Uterus (tissue), 4 donors: Measurements from ENCODE around the gene CHCHD2. TPM values are rescaled to one million over a fixed set of nuclear protein-coding genes. Genes with fewer than 3 reads are reported as not detected.
"Not testable (repeated sequence)": the region's sequence is repeated elsewhere in the genome, so short reads cannot be mapped to it uniquely, and the experiment has no call there.

ENCODE experiments used
- DNase-seq, 2 donors: peaks; one replicate each; pipeline ENCODE4 v3.0.0-alpha.2; 2019 to 2020
- H3K27ac ChIP-seq, 2 donors: fragments of 200-600 bp; sonication (generic); 1 replicate in 1 of 2; 2 replicates in 1 of 2; pipeline ENCODE4 v1.5.1; 2016 to 2018
- H3K27me3 ChIP-seq, 2 donors: fragments of 200-600 bp; sonication (generic); one replicate each; pipeline ENCODE4 v1.5.1; 2018 to 2019; ENCODE audit warnings: control low read depth in 1 of 2
- H3K36me3 ChIP-seq, 2 donors: fragments of 200-600 bp; sonication (generic); one replicate each; pipeline ENCODE4 v1.5.1; 2019; ENCODE audit warnings: control low read depth in 1 of 2
- H3K4me1 ChIP-seq, 2 donors: fragments of 200-600 bp; sonication (generic); one replicate each; pipeline ENCODE4 v1.5.1; 2018 to 2019; ENCODE audit warnings: control low read depth in 1 of 2
- H3K4me3 ChIP-seq, 2 donors: fragments of 200-600 bp; sonication (generic); 1 replicate in 1 of 2; 2 replicates in 1 of 2; pipeline ENCODE4 v1.5.1; 2018 to 2019; ENCODE audit warnings: mild to moderate bottlenecking in 1 of 2
- H3K9me3 ChIP-seq, 2 donors: fragments of 200-600 bp; sonication (generic); one replicate each; pipeline ENCODE4 v1.5.1; 2019; ENCODE audit warnings: control low read depth in 1 of 2
- POLR2A ChIP-seq, 2 donors: fragments of 450-650 bp; IDR thresholded peaks; one replicate each; pipeline ENCODE4 v1.6.1; 2016; ENCODE audit warnings: antibody characterized with exemption in 2 of 2, mild to moderate bottlenecking in 1 of 2, moderate library complexity in 1 of 2
- intact Hi-C: fragments of 100-400 bp; cut with DNase I; formaldehyde crosslinking; loops from one replicate; pipeline ENCODE4 v1.15.1; 2023; ENCODE audit warnings: low total_unique reads
- total RNA-seq, 4 donors: library from RNA; depleted of rRNA in 3 of 4; stranded (reverse); fragments of >200 nt in 3 of 4; gene quantifications; one replicate each; pipeline versions ENCODE4 v1.1.0 to v1.2.4, GENCODE V29; 2014 to 2023
- TF ChIP-seq, protein P1 (sequence below), 4 experiments: fragments of 200-600 bp in 2 of 4; fragments of 450-650 bp in 2 of 4; sonication (generic) in 2 of 4; IDR thresholded peaks; one replicate each; pipeline ENCODE4 v1.5.1; 2016 to 2019; ENCODE audit warnings: antibody characterized with exemption in 4 of 4, mild to moderate bottlenecking in 2 of 4, moderate library complexity in 1 of 4
- donor health status: DM: yes; HTN: yes; CAD: no.

CHCHD2 gene
- total RNA-seq, 4 donors from 2014 or later: 193 to 900 (median 353) TPM

DNA sequence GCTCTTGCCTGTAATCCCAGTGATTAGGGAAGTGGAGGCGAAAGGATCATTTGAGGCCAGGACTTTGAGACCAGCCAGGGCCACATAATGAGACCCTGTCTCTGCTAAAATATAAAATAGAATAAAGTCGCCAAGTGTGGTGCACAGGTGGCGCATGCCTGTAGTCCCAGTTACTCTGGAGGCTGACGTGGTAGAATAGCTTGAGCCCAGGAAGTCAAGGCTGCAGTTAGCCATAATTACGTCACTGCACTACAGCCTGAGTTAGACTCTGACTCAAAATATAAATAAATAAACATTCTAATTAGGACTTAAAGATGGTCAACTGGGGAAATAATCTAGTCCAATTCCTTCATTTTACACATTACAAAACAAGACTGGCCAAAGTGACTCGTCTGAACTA is 768 bp downstream of the CHCHD2 start:
- intact Hi-C loops: no loop called here
- DNase-seq: no peak
- H3K27ac ChIP-seq: peak overlapping the region; percentile 85 to 91

DNA sequence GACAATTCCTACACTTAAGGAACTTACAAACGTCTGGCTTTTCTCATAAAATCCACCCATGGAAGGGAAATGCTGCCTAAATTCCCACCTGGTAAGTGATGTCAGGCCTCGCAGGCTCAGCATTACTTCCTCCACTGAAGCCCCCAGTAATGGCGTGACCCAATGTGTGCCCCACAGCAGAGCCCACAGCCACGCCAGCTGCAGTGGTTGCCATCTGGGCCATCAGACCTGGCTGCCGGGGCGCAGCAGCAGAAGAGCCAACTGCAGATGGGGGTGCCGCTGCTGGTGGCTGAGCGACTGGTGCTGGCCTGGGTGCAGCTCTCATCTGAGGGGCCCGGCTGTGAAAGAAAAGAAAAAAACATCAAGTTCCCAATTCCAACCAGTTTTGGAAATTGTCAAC is 2.1 kb downstream of the CHCHD2 start:
- H3K4me1 ChIP-seq, H3K27me3 ChIP-seq, H3K36me3 ChIP-seq, DNase-seq, H3K4me3 ChIP-seq, intact Hi-C loops, H3K9me3 ChIP-seq, H3K27ac ChIP-seq: not testable (repeated sequence)

More for the DNA sequence above, 768 bp downstream of the CHCHD2 start:
- Histone ChIP-seq H3K4me3 (peak overlapping the region; percentile 88 to 91), H3K9me3 (no peaks in the 10 kb centered on the region), H3K27me3 (peaks cover 0 to 3% of the 10 kb centered on the region in 2 donors), H3K36me3 (no peaks in the 10 kb centered on the region), H3K4me1 (peaks cover 8% of the 10 kb centered on the region in 2 donors)
- no peak for TF ChIP-seq POLR2A (IDR thresholded peaks at IDR 0.05)
- TF ChIP-seq, protein P1, sequence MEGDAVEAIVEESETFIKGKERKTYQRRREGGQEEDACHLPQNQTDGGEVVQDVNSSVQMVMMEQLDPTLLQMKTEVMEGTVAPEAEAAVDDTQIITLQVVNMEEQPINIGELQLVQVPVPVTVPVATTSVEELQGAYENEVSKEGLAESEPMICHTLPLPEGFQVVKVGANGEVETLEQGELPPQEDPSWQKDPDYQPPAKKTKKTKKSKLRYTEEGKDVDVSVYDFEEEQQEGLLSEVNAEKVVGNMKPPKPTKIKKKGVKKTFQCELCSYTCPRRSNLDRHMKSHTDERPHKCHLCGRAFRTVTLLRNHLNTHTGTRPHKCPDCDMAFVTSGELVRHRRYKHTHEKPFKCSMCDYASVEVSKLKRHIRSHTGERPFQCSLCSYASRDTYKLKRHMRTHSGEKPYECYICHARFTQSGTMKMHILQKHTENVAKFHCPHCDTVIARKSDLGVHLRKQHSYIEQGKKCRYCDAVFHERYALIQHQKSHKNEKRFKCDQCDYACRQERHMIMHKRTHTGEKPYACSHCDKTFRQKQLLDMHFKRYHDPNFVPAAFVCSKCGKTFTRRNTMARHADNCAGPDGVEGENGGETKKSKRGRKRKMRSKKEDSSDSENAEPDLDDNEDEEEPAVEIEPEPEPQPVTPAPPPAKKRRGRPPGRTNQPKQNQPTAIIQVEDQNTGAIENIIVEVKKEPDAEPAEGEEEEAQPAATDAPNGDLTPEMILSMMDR (IDR thresholded peaks at IDR 0.05): no peak

DNA sequence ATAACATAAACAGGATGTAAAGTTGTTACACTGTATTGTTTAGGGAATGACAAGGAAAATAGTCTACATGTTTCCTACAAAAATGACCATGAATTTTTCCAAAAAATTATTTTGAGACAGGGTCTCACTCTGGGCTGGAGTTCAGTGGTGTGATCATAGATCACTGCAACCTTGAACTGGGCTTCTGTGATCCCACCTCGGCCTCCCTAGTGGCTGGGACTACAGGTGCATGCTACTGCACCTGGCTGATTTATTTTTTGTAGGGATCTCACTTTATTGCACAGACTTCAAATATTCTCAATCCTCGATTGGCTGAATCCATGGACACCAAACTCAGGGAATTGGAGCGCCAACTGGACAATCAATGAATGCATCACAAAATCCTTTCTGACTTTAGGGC is 6.6 kb downstream of the CHCHD2 start:
- Histone ChIP-seq H3K36me3 (no peaks in the 10 kb centered on the region), H3K27me3 (no peaks in the 10 kb centered on the region), H3K9me3 (no peaks in the 10 kb centered on the region), H3K4me1 (peaks cover 0 to 1% of the 10 kb centered on the region in 2 donors), H3K4me3 (no peak overlapping the region), H3K27ac (no peak overlapping the region)
- DNase-seq: no peak
- intact Hi-C loops: no loop called here
- no peak for TF ChIP-seq POLR2A (IDR thresholded peaks at IDR 0.05)
- TF ChIP-seq, protein P1 (IDR thresholded peaks at IDR 0.05): no peak

DNA sequence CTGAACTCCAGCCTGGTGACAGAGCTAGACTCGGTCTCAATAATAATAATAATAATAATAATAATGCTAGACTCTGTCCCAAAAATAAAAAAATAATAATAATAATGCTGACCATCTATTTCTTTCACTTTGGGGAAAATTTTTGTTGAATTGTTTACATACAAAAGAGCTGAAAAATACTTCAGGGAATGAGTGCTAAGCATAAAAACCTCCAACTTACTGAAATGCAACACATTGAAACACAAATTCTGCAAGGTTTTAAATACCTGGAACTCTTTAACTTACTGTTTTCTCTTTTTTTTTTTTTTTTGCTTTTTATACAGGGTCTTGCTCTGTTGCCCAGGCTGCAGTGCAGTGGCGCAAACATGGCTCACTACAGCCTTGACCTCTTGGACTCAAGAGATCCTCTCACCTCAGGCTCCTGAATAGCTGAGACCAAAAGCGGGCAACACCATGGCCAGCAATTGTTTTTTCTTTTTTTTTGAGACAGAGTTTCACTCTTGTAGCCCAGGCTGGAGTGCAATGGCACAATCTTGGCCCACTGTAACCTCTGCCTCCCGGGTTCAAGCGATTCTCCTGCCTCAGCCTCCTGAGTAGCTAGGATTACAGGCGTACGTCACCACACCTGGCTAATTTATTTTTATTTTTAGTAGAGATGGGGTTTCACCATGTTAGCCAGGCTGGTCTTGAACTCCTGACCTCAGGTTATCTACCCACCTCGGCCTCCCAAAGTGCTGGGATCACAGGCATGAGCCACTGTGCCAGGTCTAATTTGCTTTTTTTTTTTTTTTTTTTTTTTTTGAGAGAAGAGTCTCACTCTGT is 7.9 kb downstream of the CHCHD2 start:
- H3K36me3 ChIP-seq, intact Hi-C loops, H3K9me3 ChIP-seq, H3K4me3 ChIP-seq, H3K27ac ChIP-seq, DNase-seq, H3K27me3 ChIP-seq, H3K4me1 ChIP-seq: not testable (repeated sequence)

DNA sequence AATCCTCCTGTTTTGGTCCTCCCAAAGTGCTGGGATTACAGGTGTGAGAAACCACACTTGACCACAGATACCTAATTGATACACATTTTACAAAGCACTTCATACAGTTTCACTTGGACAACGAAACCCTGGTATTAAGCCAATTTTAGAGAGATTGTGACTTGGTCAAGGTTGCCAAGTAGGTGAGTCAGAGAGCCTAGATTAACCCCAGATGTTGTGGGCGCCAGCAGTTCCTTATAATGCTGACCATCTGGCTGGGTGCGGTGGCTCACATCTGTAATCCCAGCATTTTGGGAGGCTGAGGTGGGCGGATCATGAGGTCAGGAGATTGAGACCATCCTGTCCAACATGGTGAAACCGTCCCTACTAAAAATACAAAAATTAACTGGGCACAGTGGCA is 8.6 kb downstream of the CHCHD2 start:
- no peak overlapping the region for H3K4me3 ChIP-seq
- H3K36me3 ChIP-seq: no peaks in the 10 kb centered on the region
- H3K9me3 ChIP-seq: no peaks in the 10 kb centered on the region
- no peak overlapping the region for H3K27ac ChIP-seq
- peaks cover 0 to 1% of the 10 kb centered on the region in 2 donors for H3K4me1 ChIP-seq
- intact Hi-C loops: no loop called here
- no peaks in the 10 kb centered on the region for H3K27me3 ChIP-seq
- TF ChIP-seq, protein P1 (IDR thresholded peaks at IDR 0.05): no peak
- no peak for TF ChIP-seq POLR2A (IDR thresholded peaks at IDR 0.05)
- peak; percentile 40 to 45 for DNase-seq

DNA sequence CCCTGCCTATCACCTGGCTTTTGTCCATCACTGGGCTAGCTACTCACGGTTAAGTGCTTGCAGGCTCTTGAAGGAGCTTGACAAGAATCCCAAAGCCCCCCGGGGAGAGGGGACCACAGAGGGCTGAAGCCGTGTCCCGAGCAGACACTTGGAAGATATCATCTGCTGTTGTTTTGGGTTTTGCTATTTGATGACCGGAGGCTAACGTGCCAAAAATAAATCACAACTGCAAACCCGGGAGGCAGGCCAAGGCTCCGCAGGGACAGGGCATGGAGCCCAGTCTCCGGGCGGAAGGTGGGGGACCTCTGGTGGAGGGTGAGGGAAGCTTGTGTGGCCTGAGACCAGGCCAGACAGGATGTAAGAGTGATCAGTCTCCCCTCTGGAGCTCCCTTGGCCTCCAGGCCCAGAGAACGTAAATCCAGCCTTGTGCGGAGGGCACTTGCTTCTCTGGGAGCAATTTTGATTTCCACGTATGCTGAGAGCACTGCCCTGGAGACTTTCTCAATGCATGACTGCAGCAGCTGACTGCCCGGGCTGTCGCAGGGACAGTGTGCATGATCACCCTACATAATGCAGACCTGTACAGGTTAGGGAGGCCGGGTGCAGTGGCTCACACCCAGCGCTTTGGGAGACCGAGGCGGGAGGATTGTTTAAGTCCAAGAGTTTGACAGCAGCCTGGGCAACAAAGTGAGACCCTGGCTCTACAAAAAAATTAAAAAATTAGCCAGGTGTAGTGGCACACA is 13.3 kb downstream of the CHCHD2 start, which contains the start of gene PHKG1:
Gene PHKG1 (minus strand): TSS at position 164 of the 743 bp plus-strand sequence. CDS start 4,011 bp downstream, outside the sequence.
- Histone ChIP-seq H3K36me3 (no peaks in the 10 kb centered on the region), H3K4me3 (no peak within 1 kb of the TSS), H3K9me3 (no peaks in the 10 kb centered on the region), H3K4me1 (peaks cover 0 to 7% of the 10 kb centered on the region in 2 donors), H3K27ac (peak within 1 kb of the TSS; percentile 63 to 72), H3K27me3 (no peaks in the 10 kb centered on the region)
- DNase-seq: peak; percentile 75 to 86
- intact Hi-C loops: no loop called here
- TF ChIP-seq, protein P1 (IDR thresholded peaks at IDR 0.05): peak in 3 of 4 experiments; percentile 38 to 49 (median 46)
- no peak for TF ChIP-seq POLR2A (IDR thresholded peaks at IDR 0.05)

DNA sequence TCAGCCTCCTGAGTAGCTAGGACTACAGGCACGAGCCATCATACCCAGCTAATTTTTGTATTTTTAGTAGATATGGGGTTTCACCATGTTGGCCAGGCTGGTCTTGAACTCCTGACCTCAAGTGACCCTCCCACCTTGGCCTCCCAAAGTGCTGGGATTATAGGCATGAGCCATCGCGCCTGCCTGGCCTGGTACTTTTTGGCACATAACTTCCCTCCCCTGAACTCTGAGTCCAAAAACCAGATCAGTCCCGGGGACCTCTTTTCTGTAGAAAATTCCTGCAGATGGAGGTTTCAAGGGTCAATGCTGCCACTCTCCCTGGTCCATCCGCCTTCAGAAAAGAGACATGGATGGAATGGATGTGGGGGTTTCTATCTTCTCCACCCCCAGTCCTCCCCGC is 13.9 kb downstream of the CHCHD2 start:
- H3K4me3 ChIP-seq: not testable (repeated sequence)

More for the DNA sequence above, 13.9 kb downstream of the CHCHD2 start:
- DNase-seq, H3K4me1 ChIP-seq, H3K27me3 ChIP-seq, intact Hi-C loops, H3K9me3 ChIP-seq, H3K36me3 ChIP-seq: not testable (repeated sequence)
- peak overlapping the region; percentile 63 to 72 for H3K27ac ChIP-seq
